GM12801 (cell line): Measurements from ENCODE around the gene LHB.

ENCODE experiments used
- CTCF ChIP-seq: IDR thresholded peaks from one replicate; pipeline ENCODE4 v1.5.1; 2011; ENCODE audit warnings: control low read depth; ENCODE audit not compliant: insufficient read length; ENCODE audit errors: extremely low read depth

LHB gene

GRCh38 chr19:48987323-48987722, 29.6 kb downstream of the LHB start:
- TF ChIP-seq CTCF: no peak

GRCh38 chr19:48986211-48986610, 30.7 kb downstream of the LHB start:
- no peak for TF ChIP-seq CTCF

- no peak for TF ChIP-seq CTCF
Observed at GRCh38 chr19:48985711-48986110, 31.2 kb downstream of the LHB start.

GRCh38 chr19:48982280-48982679, 34.6 kb downstream of the LHB start:
- TF ChIP-seq CTCF: no peak

DNA sequence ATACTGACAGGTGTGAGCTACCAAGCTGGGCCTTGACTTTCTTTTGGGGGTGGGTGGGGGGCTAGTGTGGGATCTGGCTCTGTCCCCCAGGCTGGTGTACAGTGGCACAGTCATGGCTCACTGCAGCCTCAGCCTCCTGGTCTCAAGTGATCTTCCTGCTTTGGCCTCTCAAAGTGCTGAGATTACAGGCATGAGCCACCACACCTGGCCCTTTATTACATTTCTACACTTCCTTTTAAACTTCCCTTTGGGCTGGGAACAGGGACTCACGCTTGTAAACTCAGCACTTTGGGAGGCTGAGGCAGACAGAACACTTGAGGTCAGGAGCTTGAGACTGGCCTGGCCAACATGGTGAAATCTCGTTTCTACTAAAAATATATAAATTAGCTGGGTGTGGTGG, 39.8 kb downstream of the LHB start:
- no peak for TF ChIP-seq CTCF

DNA sequence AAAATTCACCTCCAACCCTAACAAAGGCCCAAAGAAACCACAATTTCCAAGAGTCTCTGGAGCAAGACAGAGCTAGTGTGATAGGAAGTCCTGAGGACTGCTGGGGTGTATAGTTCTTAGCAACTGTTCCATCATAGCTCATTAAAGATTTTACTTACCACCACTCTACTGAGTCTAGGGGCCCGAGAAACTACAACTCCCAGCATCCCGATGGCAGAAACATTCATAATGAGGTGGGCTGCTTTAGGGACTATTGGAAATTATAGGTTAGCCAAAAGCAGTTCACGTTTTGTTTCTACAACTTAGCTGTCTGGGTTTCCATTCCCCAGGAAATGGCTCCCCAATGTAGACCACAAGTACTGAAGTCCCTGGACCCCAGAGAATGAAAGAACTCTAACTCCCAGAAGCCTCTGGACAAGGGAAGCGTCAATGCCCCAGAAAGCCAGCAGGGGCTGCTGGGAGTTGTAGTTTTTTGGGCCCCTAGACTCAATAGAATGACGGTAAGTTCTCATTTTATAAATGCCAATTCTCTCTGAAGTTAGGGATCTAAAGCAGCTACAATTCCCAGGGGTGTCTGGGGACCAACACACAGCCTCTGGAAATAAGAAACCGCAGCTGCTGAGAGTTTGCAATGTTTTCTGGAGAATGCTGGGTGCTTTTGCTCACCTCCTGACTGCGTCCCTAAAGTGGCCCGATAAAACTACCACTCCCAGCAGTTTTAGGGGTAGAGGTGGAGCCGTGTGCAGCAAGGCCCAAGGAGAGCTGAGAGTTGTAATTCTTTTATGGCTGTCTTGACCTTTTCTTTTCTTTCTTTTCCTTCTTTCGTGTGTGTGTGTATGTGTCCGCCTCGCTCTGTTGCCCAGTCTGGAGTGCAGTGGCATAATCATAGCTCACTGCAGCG, 40.7 kb downstream of the LHB start:
- TF ChIP-seq CTCF: no peak

DNA sequence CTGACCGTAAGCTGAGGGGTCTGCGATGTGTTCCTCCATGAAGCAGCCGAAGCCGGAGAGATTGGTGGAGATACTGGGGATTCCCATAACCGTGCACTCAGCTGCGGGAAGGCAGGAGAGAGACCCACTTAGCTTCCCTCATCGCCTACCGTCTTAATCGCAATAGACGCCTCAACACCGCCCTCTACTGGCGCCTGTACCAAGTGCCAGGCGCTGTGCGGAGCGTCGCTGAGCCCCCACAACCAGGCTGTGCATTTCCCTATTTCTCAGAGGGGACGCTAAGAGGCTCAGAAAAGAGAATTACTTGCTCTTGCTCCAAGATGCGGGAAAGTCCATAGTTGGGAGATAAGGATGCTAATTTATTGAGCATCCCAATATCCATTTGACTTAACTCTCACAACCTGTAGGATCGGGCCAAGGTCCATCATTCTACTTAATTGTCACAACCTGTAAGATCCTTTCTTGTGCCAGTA, 45.9 kb downstream of the LHB start:
- no peak for TF ChIP-seq CTCF
